VCaP (cell line): Measurements from ENCODE around the gene CLCN6.
A peak's percentile ranks its signal among the peaks of the same experiment; 100 is the strongest.

Experiments
- H3K27ac ChIP-seq: fragments of 450-650 bp; 2 replicates; pipeline ENCODE4 v1.5.1; 2017
- TF ChIP-seq, protein P1 (sequence below): fragments of 450-650 bp; conservative IDR thresholded peaks from 2 replicates; pipeline ENCODE4 v1.5.1; 2017; ENCODE audit warnings: mild to moderate bottlenecking, moderate library complexity

The CLCN6 gene

DNA sequence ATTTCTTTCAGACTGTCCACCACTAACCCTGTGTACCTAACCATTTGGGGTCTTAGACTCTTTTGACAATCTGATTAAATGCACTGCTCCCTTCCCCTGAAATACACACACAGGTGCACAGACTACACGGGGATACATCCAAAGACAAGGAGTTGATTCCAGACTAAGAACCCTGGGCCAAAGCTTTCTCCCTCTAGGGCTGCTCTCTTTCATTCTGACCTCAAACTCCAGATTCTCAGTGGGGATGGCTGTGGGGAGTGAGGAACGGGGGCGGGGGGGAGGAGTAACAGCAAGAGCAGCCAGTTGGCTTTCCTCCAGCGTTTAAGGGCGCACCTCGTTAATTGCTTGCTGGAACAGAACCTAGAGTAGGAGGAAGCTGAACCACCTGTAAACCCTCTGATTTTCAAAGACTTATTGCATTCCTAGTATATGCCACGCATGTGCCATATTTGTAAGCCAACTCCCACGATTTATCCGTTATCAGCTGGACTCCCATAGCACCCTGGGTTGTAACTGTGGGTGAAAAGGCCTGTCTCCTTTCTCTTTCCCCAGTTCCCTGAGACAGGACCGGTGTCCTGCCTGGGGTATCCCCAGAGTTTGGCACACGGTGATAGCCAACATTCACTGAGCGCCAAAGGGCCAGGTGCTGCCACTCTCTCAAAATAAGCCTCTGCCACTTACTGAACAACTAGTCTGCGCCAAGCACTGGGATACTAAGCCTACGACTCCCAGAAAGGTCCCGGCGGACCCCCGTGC lies 1.1 kb upstream of the CLCN6 start:
- peak overlapping the region; percentile 95 for H3K27ac ChIP-seq
- TF ChIP-seq, protein P1, sequence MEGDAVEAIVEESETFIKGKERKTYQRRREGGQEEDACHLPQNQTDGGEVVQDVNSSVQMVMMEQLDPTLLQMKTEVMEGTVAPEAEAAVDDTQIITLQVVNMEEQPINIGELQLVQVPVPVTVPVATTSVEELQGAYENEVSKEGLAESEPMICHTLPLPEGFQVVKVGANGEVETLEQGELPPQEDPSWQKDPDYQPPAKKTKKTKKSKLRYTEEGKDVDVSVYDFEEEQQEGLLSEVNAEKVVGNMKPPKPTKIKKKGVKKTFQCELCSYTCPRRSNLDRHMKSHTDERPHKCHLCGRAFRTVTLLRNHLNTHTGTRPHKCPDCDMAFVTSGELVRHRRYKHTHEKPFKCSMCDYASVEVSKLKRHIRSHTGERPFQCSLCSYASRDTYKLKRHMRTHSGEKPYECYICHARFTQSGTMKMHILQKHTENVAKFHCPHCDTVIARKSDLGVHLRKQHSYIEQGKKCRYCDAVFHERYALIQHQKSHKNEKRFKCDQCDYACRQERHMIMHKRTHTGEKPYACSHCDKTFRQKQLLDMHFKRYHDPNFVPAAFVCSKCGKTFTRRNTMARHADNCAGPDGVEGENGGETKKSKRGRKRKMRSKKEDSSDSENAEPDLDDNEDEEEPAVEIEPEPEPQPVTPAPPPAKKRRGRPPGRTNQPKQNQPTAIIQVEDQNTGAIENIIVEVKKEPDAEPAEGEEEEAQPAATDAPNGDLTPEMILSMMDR = no peak

DNA sequence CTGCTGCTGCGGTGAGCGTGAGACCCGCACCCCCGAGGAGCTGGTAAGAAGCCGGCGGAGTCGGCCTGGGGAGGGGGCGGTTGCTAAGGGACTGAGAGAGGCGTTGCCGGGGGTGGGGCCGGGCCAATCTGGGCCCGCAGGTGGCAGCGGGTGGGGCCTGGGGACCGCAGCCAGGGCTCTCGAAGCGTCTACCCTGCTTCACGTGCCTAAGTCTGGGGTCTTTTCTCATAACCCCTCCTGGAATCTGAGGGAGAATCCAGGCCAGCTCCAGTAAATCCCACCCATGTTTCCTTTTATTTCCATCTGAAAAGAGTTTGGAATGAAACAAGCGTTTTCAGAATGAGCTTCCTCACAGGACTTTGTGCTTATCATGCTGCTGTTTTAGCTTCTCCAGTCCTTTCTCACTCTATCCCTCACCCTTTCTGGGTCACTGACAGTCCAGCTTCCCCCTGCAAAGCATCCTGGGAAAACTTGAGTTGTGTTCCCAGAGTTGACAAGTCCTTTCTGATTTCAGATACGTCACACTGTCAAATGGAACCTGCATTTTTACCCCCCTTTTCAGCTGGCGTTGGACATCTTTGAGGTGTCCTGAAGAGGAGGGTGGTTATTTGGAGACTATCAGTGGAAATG lies 431 bp downstream of the CLCN6 start:
- peak overlapping the region; percentile 95 for H3K27ac ChIP-seq
- TF ChIP-seq, protein P1 = no peak

DNA sequence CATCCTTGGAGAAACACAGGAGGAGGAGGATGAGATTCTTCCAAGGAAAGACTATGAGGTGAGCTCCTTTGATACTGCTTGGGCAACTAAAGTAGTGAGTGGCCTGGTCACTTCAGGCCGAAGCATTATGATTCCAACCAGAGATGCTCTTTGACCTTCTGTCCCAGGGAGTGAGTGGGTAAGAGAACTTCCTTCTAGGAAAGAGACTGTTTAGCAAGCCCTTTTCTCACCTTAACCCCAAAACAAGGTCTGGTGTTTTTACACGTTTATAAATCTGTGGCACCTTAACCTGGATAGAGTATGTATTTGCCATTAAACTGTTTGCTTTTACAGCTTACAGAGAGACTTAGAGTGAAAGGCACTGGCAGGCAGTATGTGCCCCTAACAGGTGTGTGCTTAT lies 1.1 kb downstream of the CLCN6 start:
- TF ChIP-seq, protein P1 = no peak
- H3K27ac ChIP-seq = peak overlapping the region; percentile 95

DNA sequence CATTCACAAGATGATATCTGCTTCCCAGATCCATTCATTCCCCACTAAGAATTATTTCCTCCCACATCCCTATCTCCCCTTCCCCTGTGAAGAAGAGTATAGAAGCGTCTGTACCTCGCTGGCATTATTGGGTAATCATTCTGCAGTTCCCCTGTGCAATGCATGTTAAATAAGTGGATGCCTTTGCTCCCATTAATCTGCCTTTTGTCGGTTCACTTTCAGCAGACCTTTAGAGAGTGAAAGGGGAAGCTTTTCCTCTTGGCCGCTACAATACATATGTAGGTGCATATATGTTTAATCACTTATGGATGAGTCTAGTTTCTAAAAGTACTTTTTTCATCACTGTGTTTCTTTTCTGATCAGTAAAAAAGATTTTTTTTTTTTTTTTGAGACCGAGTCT lies 7.0 kb downstream of the CLCN6 start:
- TF ChIP-seq, protein P1 = no peak
- H3K27ac ChIP-seq = peak overlapping the region; percentile 52

DNA sequence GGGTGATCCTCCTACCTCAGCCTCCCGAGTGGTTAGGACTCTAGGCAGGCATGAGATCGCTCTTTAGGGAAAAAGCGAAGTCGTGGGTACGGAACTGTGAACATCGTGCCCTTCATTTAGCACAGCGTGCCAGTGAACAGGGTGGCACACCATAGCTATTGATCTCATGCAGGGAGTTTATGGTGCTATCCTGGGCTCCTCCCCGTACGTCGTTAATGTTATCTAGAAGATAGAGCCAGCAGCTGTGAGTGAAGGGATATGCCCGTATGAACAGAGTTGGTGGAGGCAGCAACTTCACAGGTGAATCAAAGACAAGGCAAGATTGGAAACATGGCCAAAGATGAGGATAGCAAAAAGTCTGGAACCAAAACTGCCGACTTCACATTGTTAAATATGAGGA lies 11.2 kb downstream of the CLCN6 start:
- TF ChIP-seq, protein P1 = no peak
- H3K27ac ChIP-seq = no peak overlapping the region

DNA sequence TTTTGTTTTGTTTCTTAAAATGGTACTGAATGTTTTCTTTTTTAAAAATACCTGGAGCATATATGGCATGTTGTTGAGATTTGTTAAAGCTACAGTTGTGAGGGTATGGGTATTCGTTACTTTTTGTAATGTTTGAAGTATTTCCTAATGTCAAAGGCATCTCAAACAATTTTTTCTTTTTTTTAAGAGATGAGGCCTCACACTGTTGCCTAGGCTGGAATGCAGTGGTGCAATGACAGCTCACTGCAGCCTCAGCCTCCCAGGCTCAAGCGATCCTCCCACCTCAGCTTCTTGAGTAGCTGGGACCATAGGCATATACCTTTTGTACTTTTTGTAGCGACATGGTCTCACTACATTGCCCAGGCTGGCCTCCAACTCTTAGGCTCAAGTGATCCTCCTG lies 16.1 kb downstream of the CLCN6 start:
- no peak overlapping the region for H3K27ac ChIP-seq
- TF ChIP-seq, protein P1 = no peak

DNA sequence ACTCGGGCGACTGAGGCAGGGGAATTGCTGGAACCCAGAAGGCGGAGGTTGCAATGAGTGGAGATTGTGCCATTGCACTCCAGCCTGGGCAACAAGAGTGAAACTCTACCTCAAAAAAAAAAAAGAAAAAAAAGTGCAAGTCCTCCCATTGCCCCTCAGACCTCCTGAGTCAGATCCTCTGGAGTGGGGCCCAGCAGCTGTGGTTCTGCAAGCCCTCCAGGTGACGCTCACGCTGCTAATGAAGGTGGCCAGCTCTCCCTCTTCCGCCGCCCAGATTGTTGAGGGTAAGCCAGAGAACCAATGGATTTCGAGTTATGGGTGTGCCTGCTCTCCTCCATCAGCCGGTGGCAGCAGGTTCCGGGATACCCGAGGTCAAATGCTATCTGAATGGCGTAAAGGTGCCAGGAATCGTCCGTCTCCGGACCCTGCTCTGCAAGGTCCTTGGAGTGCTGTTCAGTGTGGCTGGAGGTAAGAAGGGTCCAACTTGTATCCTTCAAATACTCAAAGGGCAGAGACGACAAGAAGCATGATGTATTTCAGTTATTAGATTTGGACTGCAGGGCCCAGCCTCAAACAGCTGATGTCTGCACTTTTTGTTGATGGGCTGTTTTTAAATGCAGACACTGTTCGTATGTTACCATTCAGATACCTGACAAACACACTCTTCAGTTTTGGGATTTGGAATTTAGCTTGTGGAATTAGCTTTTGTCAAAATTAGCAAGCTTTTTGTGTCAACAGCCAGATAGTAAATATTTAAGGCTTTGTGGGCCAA lies 17.6 kb downstream of the CLCN6 start:
- H3K27ac ChIP-seq = no peak overlapping the region
- TF ChIP-seq, protein P1 = no peak
